HS-5 (cell line): ENCODE data around the gene METTL5.
"Not testable (repeated sequence)": the region's sequence is repeated elsewhere in the genome, so short reads cannot be mapped to it uniquely, and the experiment has no call there.

ENCODE experiments used
- DNase-seq: peaks from one replicate; pipeline ENCODE4 v3.0.0-alpha.2; 2012; ENCODE audit warnings: low read depth

METTL5 gene

DNA sequence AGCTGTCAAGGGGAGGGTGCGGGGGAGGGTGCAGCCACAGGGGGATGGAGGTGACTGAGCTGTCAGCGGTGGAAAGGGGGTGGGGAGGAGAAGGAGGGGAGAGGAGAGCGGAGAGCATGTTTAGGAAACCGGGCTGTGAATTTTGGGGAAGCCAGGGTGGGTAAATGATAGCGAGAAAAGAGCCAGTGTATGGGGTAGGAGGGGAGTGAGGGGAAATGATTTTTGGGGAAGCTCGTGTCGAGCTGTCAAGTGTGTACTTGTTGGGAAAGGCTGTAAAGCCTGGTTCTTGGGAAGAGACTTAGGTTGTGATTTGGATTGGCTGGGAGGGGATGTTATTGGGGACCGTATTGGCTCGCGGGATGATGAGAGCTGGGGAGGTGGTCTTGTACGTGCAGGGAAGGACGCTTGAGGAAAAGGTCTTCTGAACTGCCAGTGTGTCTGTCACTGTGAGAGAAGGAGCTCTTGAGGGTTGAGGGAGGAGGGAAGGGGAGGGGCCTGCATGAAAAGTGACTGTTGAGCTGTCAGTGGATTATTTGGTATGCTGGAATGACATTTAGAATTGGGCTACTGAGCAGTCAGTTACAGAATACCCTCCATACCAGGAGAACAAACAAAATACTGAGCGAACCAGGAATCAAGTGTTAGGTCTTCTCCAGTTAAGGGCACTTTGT is 3.6 kb upstream of the METTL5 start:
- no peak for DNase-seq

DNA sequence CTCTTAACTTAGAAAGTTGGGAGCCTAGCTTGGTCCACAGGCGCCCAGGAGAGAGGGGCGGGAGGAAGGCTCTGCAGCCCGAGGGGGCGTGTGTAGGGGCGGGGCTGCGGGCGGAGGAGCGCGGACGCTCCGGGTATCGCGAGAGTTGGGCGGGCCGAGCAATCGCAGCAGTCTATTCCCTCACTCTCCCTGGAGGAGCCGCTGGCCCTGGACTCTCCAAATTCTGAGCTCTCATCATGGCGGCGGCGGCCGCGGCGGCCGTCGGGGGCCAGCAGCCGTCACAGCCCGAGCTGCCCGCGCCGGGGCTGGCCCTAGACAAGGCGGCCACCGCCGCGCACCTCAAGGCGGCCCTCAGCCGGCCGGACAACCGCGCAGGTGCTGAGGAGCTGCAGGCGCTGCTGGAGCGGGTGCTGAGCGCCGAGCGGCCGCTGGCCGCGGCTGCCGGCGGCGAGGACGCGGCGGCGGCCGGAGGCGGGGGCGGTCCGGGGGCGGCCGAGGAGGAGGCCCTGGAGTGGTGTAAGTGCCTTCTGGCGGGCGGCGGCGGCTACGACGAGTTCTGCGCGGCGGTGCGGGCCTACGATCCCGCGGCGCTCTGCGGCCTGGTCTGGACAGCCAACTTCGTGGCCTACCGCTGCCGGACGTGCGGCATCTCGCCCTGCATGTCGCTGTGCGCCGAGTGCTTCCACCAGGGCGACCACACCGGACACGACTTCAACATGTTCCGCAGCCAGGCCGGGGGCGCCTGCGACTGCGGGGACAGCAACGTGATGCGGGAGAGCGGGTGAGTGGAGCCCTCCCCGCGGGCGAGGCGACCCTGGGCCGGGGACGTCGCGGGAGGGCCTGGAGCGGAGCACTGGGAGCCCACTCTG is 2.8 kb upstream of the METTL5 start, which contains the start of gene UBR3:
TSS of gene UBR3 (plus strand) at position 183 of the 869 bp plus-strand sequence. CDS start at position 237, 54 bp downstream.
- peak; percentile 53 for DNase-seq

DNA sequence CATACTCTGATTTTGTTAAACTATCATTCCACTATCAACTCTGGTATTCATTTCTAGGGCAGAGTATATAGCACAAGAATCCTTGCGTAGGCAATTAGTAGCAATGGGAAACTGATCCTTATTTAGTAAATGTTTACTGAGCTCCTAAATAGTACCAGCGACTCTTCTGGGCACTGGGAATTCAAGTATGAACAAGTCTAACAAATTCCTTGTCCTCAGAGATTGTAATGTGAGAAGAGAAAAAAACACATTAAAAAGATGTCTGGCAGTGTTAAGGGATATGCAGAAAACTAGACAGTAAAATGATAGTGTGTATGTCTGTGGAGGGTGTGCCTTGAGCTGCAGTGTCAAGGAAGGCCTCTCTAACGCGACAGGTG is 721 bp downstream of the METTL5 start:
- no peak for DNase-seq

DNA sequence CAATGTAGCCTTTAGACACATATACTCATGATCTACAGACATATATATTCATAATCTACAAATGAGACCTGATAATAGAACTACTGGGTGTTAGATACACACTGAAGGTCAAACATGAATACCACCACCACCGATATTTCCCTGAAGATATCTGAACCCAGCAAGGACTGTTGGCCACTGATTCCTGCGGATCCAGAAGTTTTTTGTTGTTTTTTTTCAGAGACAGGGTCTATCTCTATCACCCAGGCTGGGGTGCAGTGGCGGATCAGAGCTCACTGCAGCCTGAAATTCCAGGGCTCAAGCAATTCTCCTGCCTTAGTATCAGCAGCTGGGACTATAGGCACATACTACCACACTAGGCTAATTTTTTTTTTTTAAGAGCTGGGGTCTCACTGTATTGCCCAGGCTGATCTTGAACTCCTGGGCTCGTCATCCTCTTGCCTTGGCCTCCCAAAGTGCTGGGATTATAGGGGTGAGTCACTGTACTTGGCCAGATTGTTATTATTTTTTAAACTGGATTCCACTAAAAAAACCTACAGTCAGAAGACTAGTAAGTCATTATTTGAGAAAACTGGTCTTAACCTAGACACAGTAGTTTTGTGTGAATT is 1.8 kb downstream of the METTL5 start:
- no peak for DNase-seq

DNA sequence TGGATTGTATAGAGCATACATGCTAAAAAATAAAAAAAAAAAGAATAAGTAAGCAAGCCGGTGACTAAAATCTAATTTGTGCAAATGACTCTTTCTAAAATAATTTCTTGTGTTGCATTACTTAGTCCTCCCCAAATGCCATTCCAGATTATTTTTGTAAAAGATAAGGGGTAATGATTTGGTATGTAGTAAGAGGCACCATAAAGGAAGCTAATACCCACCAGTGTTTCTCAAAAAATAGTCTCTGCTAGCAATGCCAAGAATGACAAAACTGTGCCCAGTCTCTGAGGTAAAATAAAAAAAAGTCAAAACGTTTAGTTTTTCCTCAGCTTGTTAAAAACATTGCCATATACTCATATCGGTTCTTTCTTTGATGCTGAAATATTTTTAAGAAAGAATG is 2.7 kb downstream of the METTL5 start:
- no peak for DNase-seq

DNA sequence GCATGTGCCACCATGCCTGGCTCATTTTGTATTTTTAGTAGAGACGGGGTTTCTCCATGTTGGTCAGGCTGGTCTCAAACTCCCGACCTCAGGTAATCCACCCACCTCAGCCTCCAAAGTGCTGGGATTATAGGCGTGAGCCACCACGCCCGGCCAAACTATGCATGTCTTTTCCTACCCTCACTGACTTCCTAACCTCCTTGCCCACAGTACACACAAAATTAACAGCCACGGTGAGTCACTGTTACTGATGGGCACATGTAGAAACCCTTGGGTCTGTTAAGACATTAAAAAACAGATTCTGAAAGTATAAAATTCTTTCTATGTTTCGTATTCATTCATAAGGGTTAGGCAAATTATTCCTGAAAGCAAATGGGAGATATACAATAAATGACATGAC is 4.6 kb downstream of the METTL5 start:
- DNase-seq = not testable (repeated sequence)

DNA sequence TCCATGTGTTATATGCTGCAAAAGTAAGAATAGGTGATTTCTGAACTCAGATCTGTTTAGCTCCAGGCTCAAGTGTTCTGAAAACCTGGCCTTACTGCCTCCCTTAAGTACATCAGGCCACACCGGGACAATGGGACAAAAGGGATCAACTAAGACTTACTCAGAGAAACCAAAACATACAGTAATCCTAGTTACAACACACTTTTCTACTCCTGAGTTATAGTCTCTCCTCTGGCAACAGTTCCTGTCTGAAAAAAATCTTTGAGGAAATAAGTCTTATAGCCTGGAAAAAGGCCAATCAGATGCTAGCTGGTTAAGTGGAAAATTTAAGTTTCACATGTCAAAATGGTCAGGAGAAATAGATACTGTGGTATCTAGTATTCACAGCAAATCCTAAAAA is 5.6 kb downstream of the METTL5 start:
- DNase-seq = no peak

DNA sequence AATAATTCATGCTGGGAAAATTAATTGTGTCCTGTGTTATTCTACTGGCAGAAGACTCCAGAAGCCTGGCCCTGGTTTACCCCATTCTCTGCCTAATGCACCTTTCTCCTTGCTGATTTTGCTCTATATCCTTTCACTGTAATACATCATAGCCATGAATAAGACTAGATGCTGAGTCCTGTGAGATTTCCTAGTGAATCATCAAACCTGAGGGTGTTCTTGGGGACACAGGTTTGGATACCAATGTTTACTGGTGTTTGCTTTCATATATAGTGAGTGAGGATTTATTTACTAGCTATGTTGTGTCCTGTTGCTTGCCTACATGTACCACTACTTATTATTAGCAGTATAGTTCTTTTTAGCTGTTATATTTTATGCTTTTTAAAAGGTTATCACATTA is 6.5 kb downstream of the METTL5 start:
- no peak for DNase-seq

DNA sequence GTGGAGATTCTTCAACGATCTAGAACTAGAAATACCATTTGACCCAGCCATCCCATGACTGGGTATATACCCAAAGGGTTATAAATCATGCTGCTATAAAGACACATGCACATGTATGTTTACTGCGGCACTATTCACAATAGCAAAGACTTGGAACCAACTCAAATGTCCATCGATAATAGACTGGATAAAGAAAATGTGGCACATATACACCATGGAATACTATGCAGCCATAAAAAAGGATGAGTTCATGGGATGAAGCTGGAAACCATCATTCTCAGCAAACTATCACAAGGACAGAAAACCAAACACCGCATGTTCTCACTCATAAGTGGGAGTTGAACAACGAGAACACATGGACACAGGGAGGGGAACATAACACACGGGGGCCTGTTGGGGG is 7.3 kb downstream of the METTL5 start:
- not testable (repeated sequence) for DNase-seq

DNA sequence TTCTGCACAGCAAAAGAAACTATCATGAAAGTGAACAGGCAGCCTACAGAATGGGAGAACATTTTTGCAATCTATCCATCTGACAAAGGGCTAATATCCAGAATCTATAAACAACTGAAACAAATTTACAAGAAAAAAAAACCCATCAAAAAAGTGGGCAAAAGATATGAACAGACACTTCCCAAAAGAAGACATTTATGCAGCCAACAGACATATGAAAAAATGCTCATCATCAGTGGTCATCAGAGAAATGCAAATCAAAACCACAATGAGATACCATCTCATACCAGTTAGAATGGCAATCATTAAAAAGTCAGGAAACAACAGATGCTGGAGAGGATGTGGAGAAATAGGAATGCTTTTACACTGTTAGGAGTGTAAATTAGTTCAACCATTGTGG is 7.7 kb downstream of the METTL5 start:
- not testable (repeated sequence) for DNase-seq

DNA sequence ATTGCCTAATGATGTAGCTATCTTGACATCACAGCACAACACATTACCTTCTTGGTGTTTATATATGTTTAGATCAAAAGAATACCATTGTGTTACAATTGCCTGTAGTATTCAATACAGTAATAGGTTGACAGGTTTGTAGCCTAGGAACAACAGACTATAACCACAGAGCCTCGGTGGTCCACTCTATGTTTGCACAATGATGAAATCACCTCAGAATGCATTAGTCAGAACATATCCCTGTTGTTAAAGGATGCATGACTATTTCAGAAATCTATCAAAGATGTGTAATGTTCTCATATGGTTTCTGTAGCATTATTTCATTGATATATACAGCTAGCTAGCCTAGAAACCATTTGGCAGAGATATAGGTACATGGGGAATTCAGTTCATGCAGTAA is 8.9 kb downstream of the METTL5 start:
- peak; percentile 80 for DNase-seq

DNA sequence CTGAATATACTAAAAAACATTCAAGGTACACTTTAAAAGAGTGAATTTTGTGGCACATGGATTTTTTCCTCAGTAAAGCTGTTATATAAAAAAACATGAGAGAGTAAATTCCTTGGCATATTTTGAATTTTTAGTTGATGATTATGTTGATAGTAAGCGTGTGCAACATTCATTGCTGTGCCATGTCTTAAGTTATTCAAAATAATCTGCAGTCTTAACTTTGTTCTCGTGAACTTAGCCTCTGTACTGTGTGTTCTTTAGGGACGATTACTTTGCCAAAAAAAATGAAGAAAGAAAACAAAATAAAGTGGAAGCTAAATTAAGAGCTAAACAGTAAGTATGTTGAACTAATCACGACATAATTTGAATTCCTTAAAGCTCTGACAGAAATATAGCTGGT is 16.5 kb downstream of the METTL5 start:
- no peak for DNase-seq

DNA sequence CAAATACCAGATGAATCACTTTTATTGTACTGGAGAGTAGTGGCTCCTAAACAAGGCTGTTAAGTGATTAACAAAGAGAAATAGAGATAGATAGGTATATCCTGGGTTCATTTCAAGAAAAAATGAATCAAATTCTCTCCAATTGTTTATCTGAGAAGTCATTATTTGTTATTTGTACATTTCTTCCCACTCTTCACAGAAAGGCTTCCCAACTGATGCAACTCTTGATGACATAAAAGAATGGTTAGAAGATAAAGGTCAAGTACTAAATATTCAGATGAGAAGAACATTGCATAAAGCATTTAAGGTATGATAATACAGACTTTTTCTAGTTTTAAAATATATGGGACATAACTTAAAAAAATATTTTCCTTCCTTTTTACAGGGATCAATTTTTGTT is 18.1 kb downstream of the METTL5 start:
- DNase-seq = no peak

DNA sequence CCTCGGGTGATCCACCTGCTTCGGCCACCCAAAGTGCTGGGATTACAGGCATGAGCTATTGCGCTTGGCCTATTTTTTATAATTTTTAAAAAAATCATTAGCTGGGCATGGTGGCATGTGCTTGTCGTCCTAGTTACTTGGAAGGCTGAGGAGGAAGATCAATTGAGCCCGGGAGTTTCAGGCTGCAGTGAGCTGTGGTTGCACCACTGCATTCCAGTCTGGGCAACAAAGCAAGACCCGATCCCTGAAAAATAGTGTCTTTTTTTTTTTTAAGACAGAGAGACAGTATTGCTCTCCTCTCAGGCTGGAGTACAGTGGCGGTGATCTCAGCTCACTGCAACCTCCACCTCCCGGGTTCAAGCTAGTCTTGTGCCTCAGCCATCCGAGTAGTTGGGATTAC is 21.2 kb downstream of the METTL5 start:
- DNase-seq = no peak

DNA sequence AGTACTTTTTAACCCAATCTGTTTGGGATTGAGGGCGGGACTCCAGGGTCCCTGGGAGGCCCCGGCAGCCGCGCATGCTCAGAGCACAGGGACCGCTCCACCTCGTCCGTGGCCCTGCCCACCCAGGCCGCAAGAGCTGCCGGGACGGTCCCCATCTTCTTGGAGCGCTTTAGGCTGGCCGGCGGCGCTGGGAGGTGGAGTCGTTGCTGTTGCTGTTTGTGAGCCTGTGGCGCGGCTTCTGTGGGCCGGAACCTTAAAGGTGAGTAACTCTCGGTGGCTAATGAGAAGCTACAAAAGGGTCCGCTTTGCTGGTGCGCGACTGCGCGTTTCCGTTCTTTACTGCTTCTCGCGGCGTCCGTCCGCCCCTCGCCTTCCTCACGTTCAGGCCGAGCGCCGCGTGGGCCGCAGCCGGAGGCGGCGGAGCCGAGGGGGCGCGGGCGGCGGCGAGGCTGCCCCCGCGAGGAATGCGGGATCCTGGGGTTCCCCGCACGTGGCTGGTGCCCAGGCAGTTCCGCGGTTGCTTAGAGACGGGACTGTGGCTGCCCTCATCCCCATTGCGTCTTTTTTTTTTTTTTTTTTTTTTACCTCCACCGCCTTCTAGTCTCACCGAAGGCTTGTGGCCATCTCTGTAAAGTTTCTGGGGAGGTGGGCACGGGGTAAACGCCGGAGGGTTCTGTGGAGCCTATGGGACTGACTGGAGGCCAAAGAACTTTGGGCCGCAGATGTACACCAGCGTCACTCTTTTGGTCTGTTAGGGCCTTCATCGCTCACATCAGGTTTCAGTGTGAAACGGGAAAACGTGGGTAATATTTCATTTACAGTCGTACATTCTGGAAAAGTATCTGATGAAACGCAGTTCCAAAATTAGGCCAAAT is 25.8 kb downstream of the METTL5 start, which contains the start of gene SSB:
TSS of gene SSB (plus strand) at position 154 of the 875 bp plus-strand sequence. CDS start 2,090 bp downstream, outside the sequence.
- peak; percentile 81 for DNase-seq

DNA sequence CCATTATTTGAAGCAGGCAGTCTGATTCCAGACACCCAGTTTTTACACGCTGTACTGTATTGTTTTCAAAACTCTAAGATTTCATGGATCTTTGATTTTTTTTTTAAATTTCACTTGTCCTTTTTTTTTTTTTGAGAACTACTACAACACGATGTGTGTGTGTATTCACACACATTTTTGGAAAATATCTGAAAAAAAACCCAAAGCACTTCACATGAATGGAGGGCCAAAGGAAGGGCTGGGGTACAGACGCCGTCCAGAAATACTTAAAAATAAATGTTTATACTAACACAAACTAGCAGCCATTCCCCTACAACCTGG is 26.3 kb downstream of the METTL5 start:
- DNase-seq = no peak

DNA sequence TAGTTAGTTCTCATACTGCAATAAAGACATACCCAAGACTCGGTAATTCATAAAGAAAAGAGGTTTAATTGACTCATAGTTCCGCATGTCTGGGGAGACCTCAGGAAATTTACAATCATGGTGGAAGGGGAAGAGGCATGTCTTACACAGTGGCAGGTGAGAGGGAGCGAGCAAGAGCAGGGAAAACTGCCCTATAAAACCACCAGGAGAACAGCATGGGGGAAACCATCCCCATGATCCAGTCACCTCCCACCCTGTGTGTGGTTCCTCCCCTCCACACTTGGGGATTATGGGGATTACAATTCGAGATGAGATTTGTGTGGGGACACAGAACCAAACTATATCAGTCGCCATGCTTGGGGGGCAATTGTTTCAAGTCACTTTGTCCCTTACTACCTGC is 27.1 kb downstream of the METTL5 start:
- no peak for DNase-seq

DNA sequence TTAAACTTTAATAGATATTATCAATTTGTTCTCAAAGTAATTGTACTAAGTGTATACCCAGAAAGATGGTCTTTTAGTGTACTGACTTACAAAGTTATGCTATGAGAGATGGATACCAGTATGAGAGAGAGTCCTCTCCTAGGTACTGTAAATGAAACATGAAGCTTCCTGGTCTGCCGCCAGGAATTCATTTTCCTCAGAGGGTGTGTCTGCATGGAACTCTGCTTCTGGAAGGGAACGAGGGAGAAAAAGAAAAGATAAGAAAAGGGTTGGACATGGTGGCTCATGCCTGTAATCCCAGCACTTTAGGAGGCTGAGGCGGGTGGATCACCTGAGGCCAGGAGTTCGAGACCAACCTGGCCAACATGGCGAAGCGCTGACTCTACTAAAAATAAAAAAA is 28.3 kb downstream of the METTL5 start:
- no peak for DNase-seq

DNA sequence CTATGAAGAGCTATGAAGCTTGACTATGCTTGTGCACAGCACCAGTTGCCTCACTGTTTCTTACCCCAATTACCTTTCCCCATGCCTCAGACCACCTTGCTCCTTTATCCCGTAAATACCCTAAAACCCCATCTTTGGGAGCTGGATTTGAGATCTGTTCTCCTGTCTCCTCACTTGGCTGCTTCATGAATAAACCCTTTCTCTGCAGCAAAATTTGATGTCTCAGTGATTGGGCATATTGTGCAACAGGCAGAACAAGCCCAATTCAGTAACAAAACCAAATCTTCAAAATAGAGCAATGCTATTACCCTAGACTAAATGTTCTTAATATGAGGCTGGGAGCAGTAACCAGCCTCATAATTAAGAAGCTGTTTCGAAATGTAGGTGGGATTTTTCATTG is 29.5 kb downstream of the METTL5 start:
- no peak for DNase-seq

DNA sequence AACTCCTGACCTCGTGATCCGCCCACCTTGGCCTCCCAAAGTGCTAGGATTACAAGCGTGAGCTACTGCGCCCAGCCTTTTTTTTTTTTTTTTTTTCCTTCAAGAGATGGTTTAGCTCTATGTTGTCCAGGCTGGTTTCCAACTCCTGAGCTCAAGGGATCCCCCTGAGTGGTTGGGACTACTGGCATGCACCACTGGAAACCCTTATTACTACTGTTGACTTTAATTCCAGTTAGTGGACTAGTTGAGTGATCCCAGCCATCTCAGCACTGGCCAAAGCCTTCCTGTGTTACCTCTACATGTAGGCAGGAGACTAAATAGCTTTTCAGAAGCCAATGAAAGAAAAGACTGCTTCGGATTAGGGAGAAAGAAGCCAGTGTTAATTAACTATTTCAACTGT is 34.1 kb downstream of the METTL5 start:
- no peak for DNase-seq

DNA sequence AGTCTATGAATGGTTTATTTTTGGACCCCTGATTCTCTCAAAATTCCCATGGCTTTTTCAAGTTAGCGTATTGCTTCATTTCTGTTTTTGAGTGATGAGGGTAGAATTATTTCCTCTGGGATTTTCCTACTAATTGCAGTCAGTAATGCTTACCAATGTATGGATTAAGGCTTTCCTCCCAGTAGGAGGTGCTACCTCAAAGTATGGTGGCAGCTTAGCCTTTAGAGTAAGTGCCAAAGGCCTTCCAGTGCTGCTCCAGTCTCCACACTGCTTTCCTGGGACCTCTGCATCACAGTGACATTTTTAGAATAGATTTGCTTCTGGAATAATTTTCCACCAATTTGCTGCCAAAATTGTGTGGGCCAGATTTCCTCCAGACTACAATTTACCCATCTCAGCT is 42.2 kb downstream of the METTL5 start:
- no peak for DNase-seq
